ENCODE data around the gene MSH2. TPM values are rescaled to one million over a fixed set of nuclear protein-coding genes. Genes with fewer than 3 reads are reported as not detected.

Gene MSH2
- total and polyA plus RNA-seq, 4 donors: 1.6 to 33.3 (median 3.8) TPM

DNA sequence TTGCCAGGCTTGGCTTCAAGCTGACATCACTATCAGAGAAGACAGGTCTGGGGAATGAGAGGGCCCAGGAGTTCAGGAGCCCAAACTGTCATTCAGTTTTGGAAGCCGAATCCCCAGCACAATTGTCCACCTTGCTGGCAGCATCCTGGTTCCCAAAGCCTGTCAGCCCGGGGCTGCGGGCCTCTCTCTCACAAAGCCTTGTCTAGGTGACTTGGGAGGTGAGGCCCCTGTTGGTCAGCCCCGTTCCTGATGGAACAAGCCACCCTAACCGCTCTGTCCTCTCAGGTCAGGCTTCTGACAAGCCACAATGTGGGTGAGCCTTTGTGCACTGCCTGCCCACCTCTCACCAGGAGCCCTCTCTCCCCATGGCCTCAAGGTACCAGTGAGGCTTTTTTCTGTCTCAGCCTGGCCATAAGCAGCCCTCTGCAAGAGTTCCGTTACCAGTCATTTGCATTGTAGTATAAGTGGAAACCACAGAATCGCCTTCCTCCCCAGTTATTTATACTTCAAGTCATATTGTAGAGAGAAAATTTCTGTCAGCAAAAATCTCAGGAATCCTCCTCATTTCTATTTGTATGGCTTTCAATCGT lies 100.6 kb downstream of the MSH2 start:
- TF ChIP-seq FOXA2 (IDR thresholded peaks at IDR 0.05) (no peak), NR2F2 (IDR thresholded peaks at IDR 0.05) (no peak), TAF1 (conservative IDR thresholded peaks at IDR 0.05) (no peak), HNF4G (IDR thresholded peaks at IDR 0.05) (no peak), RXRA (IDR thresholded peaks at IDR 0.05) (no peak), FOXA1 (IDR thresholded peaks at IDR 0.05) (no peak), RAD21 (IDR thresholded peaks at IDR 0.05) (no peak), SP1 (IDR thresholded peaks at IDR 0.05) (no peak), EGR1 (IDR thresholded peaks at IDR 0.05; ENCODE audit: low read depth in 2 of 2) (no peak), GABPA (IDR thresholded peaks at IDR 0.05 in 1 of 2, conservative IDR thresholded peaks at IDR 0.05 in 1 of 2) (no peak), HNF4A (conservative IDR thresholded peaks at IDR 0.05) (no peak)
- TF ChIP-seq, protein P1, sequence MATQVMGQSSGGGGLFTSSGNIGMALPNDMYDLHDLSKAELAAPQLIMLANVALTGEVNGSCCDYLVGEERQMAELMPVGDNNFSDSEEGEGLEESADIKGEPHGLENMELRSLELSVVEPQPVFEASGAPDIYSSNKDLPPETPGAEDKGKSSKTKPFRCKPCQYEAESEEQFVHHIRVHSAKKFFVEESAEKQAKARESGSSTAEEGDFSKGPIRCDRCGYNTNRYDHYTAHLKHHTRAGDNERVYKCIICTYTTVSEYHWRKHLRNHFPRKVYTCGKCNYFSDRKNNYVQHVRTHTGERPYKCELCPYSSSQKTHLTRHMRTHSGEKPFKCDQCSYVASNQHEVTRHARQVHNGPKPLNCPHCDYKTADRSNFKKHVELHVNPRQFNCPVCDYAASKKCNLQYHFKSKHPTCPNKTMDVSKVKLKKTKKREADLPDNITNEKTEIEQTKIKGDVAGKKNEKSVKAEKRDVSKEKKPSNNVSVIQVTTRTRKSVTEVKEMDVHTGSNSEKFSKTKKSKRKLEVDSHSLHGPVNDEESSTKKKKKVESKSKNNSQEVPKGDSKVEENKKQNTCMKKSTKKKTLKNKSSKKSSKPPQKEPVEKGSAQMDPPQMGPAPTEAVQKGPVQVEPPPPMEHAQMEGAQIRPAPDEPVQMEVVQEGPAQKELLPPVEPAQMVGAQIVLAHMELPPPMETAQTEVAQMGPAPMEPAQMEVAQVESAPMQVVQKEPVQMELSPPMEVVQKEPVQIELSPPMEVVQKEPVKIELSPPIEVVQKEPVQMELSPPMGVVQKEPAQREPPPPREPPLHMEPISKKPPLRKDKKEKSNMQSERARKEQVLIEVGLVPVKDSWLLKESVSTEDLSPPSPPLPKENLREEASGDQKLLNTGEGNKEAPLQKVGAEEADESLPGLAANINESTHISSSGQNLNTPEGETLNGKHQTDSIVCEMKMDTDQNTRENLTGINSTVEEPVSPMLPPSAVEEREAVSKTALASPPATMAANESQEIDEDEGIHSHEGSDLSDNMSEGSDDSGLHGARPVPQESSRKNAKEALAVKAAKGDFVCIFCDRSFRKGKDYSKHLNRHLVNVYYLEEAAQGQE (IDR thresholded peaks at IDR 0.05): no peak
- TF ChIP-seq, protein P2, sequence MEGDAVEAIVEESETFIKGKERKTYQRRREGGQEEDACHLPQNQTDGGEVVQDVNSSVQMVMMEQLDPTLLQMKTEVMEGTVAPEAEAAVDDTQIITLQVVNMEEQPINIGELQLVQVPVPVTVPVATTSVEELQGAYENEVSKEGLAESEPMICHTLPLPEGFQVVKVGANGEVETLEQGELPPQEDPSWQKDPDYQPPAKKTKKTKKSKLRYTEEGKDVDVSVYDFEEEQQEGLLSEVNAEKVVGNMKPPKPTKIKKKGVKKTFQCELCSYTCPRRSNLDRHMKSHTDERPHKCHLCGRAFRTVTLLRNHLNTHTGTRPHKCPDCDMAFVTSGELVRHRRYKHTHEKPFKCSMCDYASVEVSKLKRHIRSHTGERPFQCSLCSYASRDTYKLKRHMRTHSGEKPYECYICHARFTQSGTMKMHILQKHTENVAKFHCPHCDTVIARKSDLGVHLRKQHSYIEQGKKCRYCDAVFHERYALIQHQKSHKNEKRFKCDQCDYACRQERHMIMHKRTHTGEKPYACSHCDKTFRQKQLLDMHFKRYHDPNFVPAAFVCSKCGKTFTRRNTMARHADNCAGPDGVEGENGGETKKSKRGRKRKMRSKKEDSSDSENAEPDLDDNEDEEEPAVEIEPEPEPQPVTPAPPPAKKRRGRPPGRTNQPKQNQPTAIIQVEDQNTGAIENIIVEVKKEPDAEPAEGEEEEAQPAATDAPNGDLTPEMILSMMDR (IDR thresholded peaks at IDR 0.05; ENCODE audit: low read depth, low read length, missing input control): no peak
- 90% methylated on average over 8 of the region's 8 CpGs for WGBS
- H3K4me1 ChIP-seq (ENCODE audit: control insufficient read depth in 4 of 4, insufficient read depth in 4 of 4, low read length in 3 of 4): no peaks in the 10 kb centered on the region
- H3K36me3 ChIP-seq (ENCODE audit: control insufficient read depth in 4 of 4, insufficient read depth in 3 of 4, low read depth in 1 of 4, low read length in 3 of 4): no peaks in the 10 kb centered on the region
- no peak overlapping the region for H3K4me3 ChIP-seq (ENCODE audit: low read depth in 1 of 3, low read length in 3 of 3)
- no peak for DNase-seq (ENCODE audit: low spot score)
- peaks cover 0 to 6% (median 1%) of the 10 kb centered on the region in 4 donors for H3K9me3 ChIP-seq (ENCODE audit: control insufficient read depth in 4 of 4, low read length in 3 of 4)
- no peak overlapping the region for H3K27ac ChIP-seq (ENCODE audit: low read depth in 1 of 2, low read length in 2 of 2)
- H3K27me3 ChIP-seq (ENCODE audit: control insufficient read depth in 4 of 4, insufficient read depth in 4 of 4, low read length in 3 of 4): no peaks in the 10 kb centered on the region
- H3K9ac ChIP-seq (ENCODE audit: low read depth in 1 of 2, low read length in 2 of 2): no peak overlapping the region

DNA sequence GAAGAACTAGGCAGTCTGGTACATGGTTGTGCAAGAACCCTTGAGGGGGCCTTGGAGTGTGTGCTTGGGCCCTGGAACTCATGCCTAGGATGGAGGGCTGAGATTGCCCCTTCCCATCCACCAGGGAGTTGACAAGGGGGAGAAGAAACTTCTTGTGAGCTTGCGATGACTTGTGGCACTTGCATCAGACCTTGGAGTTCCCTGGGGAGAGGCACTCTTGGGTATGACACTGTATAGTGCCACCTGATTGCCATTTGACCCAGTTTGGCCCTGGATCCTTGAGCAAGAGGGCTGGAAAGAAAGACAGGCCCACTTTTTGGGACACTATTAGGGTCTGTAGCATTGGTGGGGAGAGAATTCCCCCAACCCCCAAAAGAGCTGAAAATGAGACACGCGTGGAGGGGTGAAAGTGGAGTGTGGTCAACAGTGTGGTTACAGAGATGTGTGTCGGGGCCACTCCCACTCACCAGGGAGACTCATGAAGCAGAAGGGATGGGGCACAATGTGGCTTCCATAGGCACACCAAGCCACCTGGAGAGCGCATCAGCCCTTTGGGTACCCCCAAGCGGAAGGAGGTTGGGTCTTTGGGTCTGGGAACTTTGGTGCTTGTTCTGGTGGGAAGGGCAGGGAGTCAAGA lies 101.3 kb downstream of the MSH2 start:
- no peak overlapping the region for H3K9ac ChIP-seq (ENCODE audit: low read depth in 1 of 2, low read length in 2 of 2)
- no peaks in the 10 kb centered on the region for H3K36me3 ChIP-seq (ENCODE audit: control insufficient read depth in 4 of 4, insufficient read depth in 3 of 4, low read depth in 1 of 4, low read length in 3 of 4)
- no peak for TF ChIP-seq RAD21 (IDR thresholded peaks at IDR 0.05)
- TF ChIP-seq, protein P3, sequence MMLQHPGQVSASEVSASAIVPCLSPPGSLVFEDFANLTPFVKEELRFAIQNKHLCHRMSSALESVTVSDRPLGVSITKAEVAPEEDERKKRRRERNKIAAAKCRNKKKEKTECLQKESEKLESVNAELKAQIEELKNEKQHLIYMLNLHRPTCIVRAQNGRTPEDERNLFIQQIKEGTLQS (IDR thresholded peaks at IDR 0.05): no peak
- TF ChIP-seq RXRA (IDR thresholded peaks at IDR 0.05): no peak
- TF ChIP-seq EGR1 (IDR thresholded peaks at IDR 0.05; ENCODE audit: low read depth in 2 of 2): no peak
- TF ChIP-seq SP1 (IDR thresholded peaks at IDR 0.05): no peak
- no peak for TF ChIP-seq GABPA (IDR thresholded peaks at IDR 0.05 in 1 of 2, conservative IDR thresholded peaks at IDR 0.05 in 1 of 2)
- H3K9me3 ChIP-seq (ENCODE audit: control insufficient read depth in 4 of 4, low read length in 3 of 4): peaks cover 0 to 6% (median 1%) of the 10 kb centered on the region in 4 donors
- no peak overlapping the region for H3K4me3 ChIP-seq (ENCODE audit: low read depth in 1 of 3, low read length in 3 of 3)
- no peak overlapping the region for H3K27ac ChIP-seq (ENCODE audit: low read depth in 1 of 2, low read length in 2 of 2)
- no peaks in the 10 kb centered on the region for H3K4me1 ChIP-seq (ENCODE audit: control insufficient read depth in 4 of 4, insufficient read depth in 4 of 4, low read length in 3 of 4)
- no peaks in the 10 kb centered on the region for H3K27me3 ChIP-seq (ENCODE audit: control insufficient read depth in 4 of 4, insufficient read depth in 4 of 4, low read length in 3 of 4)
- 97% methylated on average over 6 of the region's 6 CpGs for WGBS
- no peak for DNase-seq (ENCODE audit: low spot score)
